ENCODE results near the gene IKBKE.

GRCh38 chr1:206512058-206512850 lies 42.0 kb downstream of the IKBKE start:
- TF ChIP-seq CTCF (IDR thresholded peaks at IDR 0.05; ENCODE audit: low read depth, low read length, poor library complexity, severe bottlenecking) (no peak), EZH2phosphoT487 (IDR thresholded peaks at IDR 0.05; ENCODE audit: borderline replicate concordance, low read length) (no peak)

Data from DOHH2 (cell line).